ENCODE results near the gene TTL.

- TF ChIP-seq TARDBP (IDR thresholded peaks at IDR 0.05) (no peak), LEF1 (IDR thresholded peaks at IDR 0.05; ENCODE audit: borderline replicate concordance) (no peak), FOXK2 (IDR thresholded peaks at IDR 0.05) (no peak), NFRKB (IDR thresholded peaks at IDR 0.05) (no peak)
Measured at GRCh38 chr2:112483831-112484230, 1.9 kb downstream of the TTL start.

Data from HEK293T (cell line).